GM23338 (cell line): ENCODE measurements around the gene SAA2.

ENCODE experiments used
- CREB1 ChIP-seq: fragments of 250-450 bp; sonication (Bioruptor Pico); IDR thresholded peaks from 2 replicates; pipeline ENCODE4 v1.5.0; 2020; ENCODE audit warnings: low read depth, mild to moderate bottlenecking, moderate library complexity
- CTCF ChIP-seq, 2 experiments: fragments of 200-600 bp in 1 of 2; sonication (generic) in 1 of 2; conservative IDR thresholded peaks; 2 replicates each; pipeline versions ENCODE4 v1.5.1 to v1.6.1; 2016 to 2017; ENCODE audit warnings: antibody characterized with exemption in 2 of 2, low read depth in 2 of 2, mild to moderate bottlenecking in 2 of 2, moderate library complexity in 1 of 2
- ETS1 ChIP-seq: IDR thresholded peaks from 2 replicates; pipeline ENCODE4 v1.6.1; 2016; ENCODE audit warnings: antibody characterized with exemption
- EZH2 ChIP-seq: fragments of 200-600 bp; sonication (generic); IDR thresholded peaks from one replicate; pipeline ENCODE4 v1.8.0; 2017; ENCODE audit warnings: antibody characterized with exemption, mild to moderate bottlenecking, low read depth; ENCODE audit not compliant: unreplicated experiment
- EZH2phosphoT487 ChIP-seq: fragments of 200-600 bp; sonication (generic); IDR thresholded peaks from one replicate; pipeline ENCODE4 v1.8.1; 2018; ENCODE audit warnings: antibody characterized with exemption; ENCODE audit not compliant: unreplicated experiment
- JUNB ChIP-seq: IDR thresholded peaks from one replicate; pipeline ENCODE4 v1.6.1; 2016; ENCODE audit warnings: antibody characterized with exemption; ENCODE audit not compliant: unreplicated experiment
- NANOG ChIP-seq: IDR thresholded peaks from 2 replicates; pipeline ENCODE4 v1.6.1; 2016; ENCODE audit warnings: antibody characterized with exemption, borderline replicate concordance
- POLR2AphosphoS5 ChIP-seq: IDR thresholded peaks from 2 replicates; pipeline ENCODE4 v1.6.1; 2016; ENCODE audit warnings: antibody characterized with exemption, low read depth
- REST ChIP-seq: IDR thresholded peaks from one replicate; pipeline ENCODE4 v1.6.1; 2018; ENCODE audit warnings: antibody characterized with exemption; ENCODE audit not compliant: unreplicated experiment
- STAT1 ChIP-seq: IDR thresholded peaks from one replicate; pipeline ENCODE4 v1.6.1; 2016; ENCODE audit warnings: antibody characterized with exemption; ENCODE audit not compliant: unreplicated experiment
- ZNF114 ChIP-seq: fragments of 250-450 bp; sonication (Bioruptor Pico); IDR thresholded peaks from 2 replicates; pipeline ENCODE4 v1.5.0; 2020; ENCODE audit warnings: mild to moderate bottlenecking, moderate library complexity
- ZNF331 ChIP-seq: fragments of 250-450 bp; sonication (Bioruptor Pico); IDR thresholded peaks from 2 replicates; pipeline ENCODE4 v1.5.0; 2020; ENCODE audit warnings: low read depth, mild to moderate bottlenecking, moderate library complexity

GRCh38 chr11:18277565-18278271 is 29.2 kb upstream of the SAA2 start:
- TF ChIP-seq EZH2phosphoT487 = no peak
- no peak for TF ChIP-seq CTCF (conservative IDR thresholded peaks at IDR 0.05; ENCODE audit: low read depth in 2 of 2)
- TF ChIP-seq POLR2AphosphoS5 = no peak
- TF ChIP-seq ZNF331 (CRISPR knock-in tag) = no peak
- no peak for TF ChIP-seq EZH2
- TF ChIP-seq JUNB = no peak
- no peak for TF ChIP-seq REST
- no peak for TF ChIP-seq CREB1 (CRISPR knock-in tag)
- no peak for TF ChIP-seq ETS1
- TF ChIP-seq NANOG = no peak
- TF ChIP-seq STAT1 = no peak
- no peak for TF ChIP-seq ZNF114
